Measurements from ENCODE around the gene CTNNA3.

Gene CTNNA3

GRCh38 chr10:67119651-67120050, 576.3 kb downstream of the CTNNA3 start:
- no peaks in the 10 kb centered on the region for H3K9me2 ChIP-seq (replicated peaks; ENCODE audit: low read depth, low read length)
- no peaks in the 10 kb centered on the region for H3K9me3 ChIP-seq (ENCODE audit: insufficient read depth, low read depth, low read length)
- no peaks in the 10 kb centered on the region for H3K36me3 ChIP-seq (ENCODE audit: insufficient read depth, low read length)
- no peaks in the 10 kb centered on the region for H3K27me3 ChIP-seq (ENCODE audit: insufficient read depth, low read length, poor library complexity, severe bottlenecking)
- TF ChIP-seq EZH2phosphoT487 (IDR thresholded peaks at IDR 0.05; ENCODE audit: borderline replicate concordance) (no peak), CTCF (conservative IDR thresholded peaks at IDR 0.05; ENCODE audit: low read length) (no peak)
- no peaks in the 10 kb centered on the region for H3F3A ChIP-seq (ENCODE audit: low read depth)
- H3K79me2 ChIP-seq (ENCODE audit: insufficient read depth, low read length): no peaks in the 10 kb centered on the region
- no peaks in the 10 kb centered on the region for H3K4me1 ChIP-seq (ENCODE audit: insufficient read depth, low read length, poor library complexity, severe bottlenecking)
- H2AFZ ChIP-seq (ENCODE audit: low read length): no peak overlapping the region
- no peak overlapping the region for H3K9ac ChIP-seq (ENCODE audit: low read depth, low read length, poor library complexity, severe bottlenecking)
- H4K20me1 ChIP-seq (ENCODE audit: insufficient read depth, low read length, poor library complexity, severe bottlenecking): no peaks in the 10 kb centered on the region
- H3K4me2 ChIP-seq (ENCODE audit: low read depth, low read length, poor library complexity, severe bottlenecking): no peak overlapping the region
- H3K4me3 ChIP-seq (ENCODE audit: low read length, poor library complexity, severe bottlenecking): no peak overlapping the region

- Histone ChIP-seq H4K20me1 (ENCODE audit: insufficient read depth, low read length, poor library complexity, severe bottlenecking) (no peaks in the 10 kb centered on the region), H3K27me3 (ENCODE audit: insufficient read depth, low read length, poor library complexity, severe bottlenecking) (no peaks in the 10 kb centered on the region), H3K4me3 (ENCODE audit: low read length, poor library complexity, severe bottlenecking) (no peak overlapping the region), H3K4me1 (ENCODE audit: insufficient read depth, low read length, poor library complexity, severe bottlenecking) (no peaks in the 10 kb centered on the region), H3K79me2 (ENCODE audit: insufficient read depth, low read length) (no peaks in the 10 kb centered on the region), H3K4me2 (ENCODE audit: low read depth, low read length, poor library complexity, severe bottlenecking) (no peak overlapping the region), H3K9me3 (ENCODE audit: insufficient read depth, low read depth, low read length) (no peaks in the 10 kb centered on the region), H3K9ac (ENCODE audit: low read depth, low read length, poor library complexity, severe bottlenecking) (no peak overlapping the region), H3K36me3 (ENCODE audit: insufficient read depth, low read length) (no peaks in the 10 kb centered on the region), H3K9me2 (replicated peaks; ENCODE audit: low read depth, low read length) (no peaks in the 10 kb centered on the region), H2AFZ (ENCODE audit: low read length) (no peak overlapping the region), H3F3A (ENCODE audit: low read depth) (no peaks in the 10 kb centered on the region)
- TF ChIP-seq CTCF (conservative IDR thresholded peaks at IDR 0.05; ENCODE audit: low read length) (no peak), EZH2phosphoT487 (IDR thresholded peaks at IDR 0.05; ENCODE audit: borderline replicate concordance) (no peak)
Observed at GRCh38 chr10:67115972-67116371, 580.0 kb downstream of the CTNNA3 start.

- H3K9ac ChIP-seq (ENCODE audit: low read depth, low read length, poor library complexity, severe bottlenecking): no peak overlapping the region
- H2AFZ ChIP-seq (ENCODE audit: low read length): no peak overlapping the region
- no peaks in the 10 kb centered on the region for H3K36me3 ChIP-seq (ENCODE audit: insufficient read depth, low read length)
- no peak overlapping the region for H3K4me3 ChIP-seq (ENCODE audit: low read length, poor library complexity, severe bottlenecking)
- H3K27me3 ChIP-seq (ENCODE audit: insufficient read depth, low read length, poor library complexity, severe bottlenecking): no peaks in the 10 kb centered on the region
- H3K9me3 ChIP-seq (ENCODE audit: insufficient read depth, low read depth, low read length): no peaks in the 10 kb centered on the region
- no peaks in the 10 kb centered on the region for H4K20me1 ChIP-seq (ENCODE audit: insufficient read depth, low read length, poor library complexity, severe bottlenecking)
- H3K79me2 ChIP-seq (ENCODE audit: insufficient read depth, low read length): no peaks in the 10 kb centered on the region
- no peak overlapping the region for H3K4me2 ChIP-seq (ENCODE audit: low read depth, low read length, poor library complexity, severe bottlenecking)
- no peaks in the 10 kb centered on the region for H3K4me1 ChIP-seq (ENCODE audit: insufficient read depth, low read length, poor library complexity, severe bottlenecking)
- H3K9me2 ChIP-seq (replicated peaks; ENCODE audit: low read depth, low read length): no peaks in the 10 kb centered on the region
- no peak for TF ChIP-seq EZH2phosphoT487 (IDR thresholded peaks at IDR 0.05; ENCODE audit: borderline replicate concordance)
- no peak for TF ChIP-seq CTCF (conservative IDR thresholded peaks at IDR 0.05; ENCODE audit: low read length)
- H3F3A ChIP-seq (ENCODE audit: low read depth): no peaks in the 10 kb centered on the region
Observed at GRCh38 chr10:67114945-67115344, 581.0 kb downstream of the CTNNA3 start.
